K562 (cell line): ENCODE results near the gene CISTR. TPM values are rescaled to one million over a fixed set of nuclear protein-coding genes. Genes with fewer than 3 reads are reported as not detected.

Experiments used
- ATAC-seq: fragments of 200-7000 bp; cut with Tn5 transposase; 3 replicates; pipeline ENCODE4 v1.9.1; 2020; ENCODE audit warnings: moderate library complexity
- BruUV-seq: library from RNA; stranded (reverse); fragments of 400-500 nt; replicated peaks from 2 replicates; lab custom pipeline; 2021; lab: Mats Ljungman, UMichigan
- CTCF ChIA-PET: fragments of 300-600 bp; formaldehyde crosslinking; extraction: SDS; loops from one replicate; lab custom pipeline; 2021; ENCODE audit warnings: low intra/inter-chr PET ratio; lab: Yijun Ruan, JAX
- POLR2A ChIA-PET: fragments of 300-600, 350-650 bp; sonication (Branson Sonifier 250); formaldehyde crosslinking; extraction: SDS; loops from one replicate; lab custom pipeline; 2021; ENCODE audit warnings: antibody characterized with exemption, inconsistent platforms; lab: Yijun Ruan, JAX
- DNase-seq, 4 experiments: peaks; one replicate each; pipeline versions ENCODE4 v3.0.0 to v3.0.0-alpha.2; 2011 to 2018; ENCODE audit warnings: low spot score in 3 of 4, mixed read lengths in 3 of 4; ENCODE audit errors: extremely low read depth in 1 of 4
- FAIRE-seq: peaks from 2 replicates; lab custom pipeline; 2011; peaks lifted over from hg19 to GRCh38; lab: Jason Lieb, UNC
- H2AFZ ChIP-seq: 2 replicates; pipeline ENCODE4 v1.6.0; 2011; ENCODE audit warnings: low read depth, low read length, control low read depth, inconsistent platforms
- H3K27ac ChIP-seq: fragments of 200-600 bp; 3 replicates; pipeline ENCODE4 v1.8.0; 2011; ENCODE audit warnings: low read depth, mild to moderate bottlenecking, control low read depth, inconsistent platforms, low read length, moderate library complexity, mixed read lengths; ENCODE audit errors: extremely low read depth
- H3K27me3 ChIP-seq, 2 experiments: fragments of 300-600 bp in 1 of 2; 2 replicates in 1 of 2; 3 replicates in 1 of 2; pipeline versions ENCODE4 v1.6.0 to v1.8.0; 2011; ENCODE audit warnings: inconsistent platforms in 2 of 2, low read length in 2 of 2, mild to moderate bottlenecking in 1 of 2, mixed read lengths in 1 of 2, moderate library complexity in 1 of 2; ENCODE audit not compliant: control insufficient read depth in 2 of 2, insufficient read depth in 2 of 2
- H3K36me3 ChIP-seq: fragments of 300-600 bp; 3 replicates; pipeline ENCODE4 v1.8.0; 2011; ENCODE audit warnings: mild to moderate bottlenecking, low read length, inconsistent platforms; ENCODE audit not compliant: control insufficient read depth, insufficient read depth
- H3K4me1 ChIP-seq, 2 experiments: fragments of 200-600 bp in 1 of 2; replicated peaks in 1 of 2; 2 replicates in 1 of 2; 3 replicates in 1 of 2; pipeline versions ENCODE4 v1.5.1 to v1.8.0; 2011; ENCODE audit warnings: inconsistent platforms in 2 of 2, low read length in 2 of 2, mild to moderate bottlenecking in 1 of 2, mixed read lengths in 1 of 2, moderate library complexity in 1 of 2; ENCODE audit not compliant: control insufficient read depth in 2 of 2, insufficient read depth in 2 of 2
- H3K4me2 ChIP-seq: 2 replicates; pipeline ENCODE4 v1.6.1; 2011; ENCODE audit warnings: low read length, control low read depth, inconsistent platforms, mixed read lengths; ENCODE audit not compliant: insufficient read depth
- H3K4me3 ChIP-seq: fragments of 200-600 bp; sonication (generic), shearing (Covaris generic); 2 replicates; pipeline ENCODE4 v1.5.1; 2016; ENCODE audit warnings: control low read depth, inconsistent platforms
- H3K79me2 ChIP-seq: fragments of 200-600 bp; 3 replicates; pipeline ENCODE4 v1.8.0; 2011; ENCODE audit warnings: low read length, inconsistent platforms; ENCODE audit not compliant: control insufficient read depth, insufficient read depth
- H3K9ac ChIP-seq, 2 experiments: 2 replicates each; pipeline versions ENCODE4 v1.6.0 to v1.6.1; 2011; ENCODE audit warnings: low read depth in 2 of 2, low read length in 2 of 2, control low read depth in 1 of 2, inconsistent platforms in 1 of 2, mild to moderate bottlenecking in 1 of 2, mixed read lengths in 1 of 2; ENCODE audit not compliant: insufficient read depth in 1 of 2
- H3K9me1 ChIP-seq: one replicate; pipeline ENCODE4 v1.6.0; 2011; ENCODE audit warnings: inconsistent platforms, mild to moderate bottlenecking, low read length, moderate library complexity; ENCODE audit not compliant: control insufficient read depth, insufficient read depth
- H3K9me3 ChIP-seq: replicated peaks from 2 replicates; pipeline ENCODE4 v1.5.1; 2011; ENCODE audit warnings: low read depth, low read length, inconsistent platforms; ENCODE audit not compliant: control insufficient read depth, insufficient read depth
- H4K20me1 ChIP-seq: replicated peaks from 2 replicates; pipeline ENCODE4 v1.6.1; 2011; ENCODE audit warnings: low read length, inconsistent platforms, mixed read lengths; ENCODE audit not compliant: control insufficient read depth, insufficient read depth
- ESRRB ChIP-seq: fragments of 250-450 bp; sonication (Bioruptor Pico); IDR thresholded peaks from 2 replicates; pipeline ENCODE4 v1.5.0; 2020; ENCODE audit warnings: mild to moderate bottlenecking, moderate library complexity, borderline replicate concordance
- WGBS: fragments of 100-300 bp; shearing (Covaris generic); methylation state at CpG from one replicate; pipeline ENCODE4 v1.1.6; 2016; ENCODE audit warnings: low coverage, mixed read lengths; ENCODE audit not compliant: insufficient coverage; ENCODE audit errors: missing lambda C conversion rate; 5-methylcytosine and 5-hydroxymethylcytosine counted together
- in situ Hi-C: fragments of 300-500 bp; cut with MboI; formaldehyde crosslinking; loops from 4 replicates; pipeline ENCODE4 v1.15.0; 2018; ENCODE audit warnings: inconsistent platforms, mixed read lengths
- intact Hi-C: fragments of 100-400 bp; cut with micrococcal nuclease; formaldehyde crosslinking; loops from 2 replicates; pipeline ENCODE4 v1.14.2; 2022
- polyA plus RNA-seq, 8 experiments: library from polyadenylated mRNA; depleted of rRNA in 4 of 8; stranded (reverse) in 5 of 8; unstranded in 3 of 8; fragments of >200 nt; fragmentation: Nextera tagmentation in 2 of 8; fragmentation: Illumina TruSeq in 1 of 8; extraction: Ambion mirVana in 2 of 8; extraction: Trizol in 1 of 8; gene quantifications; 2 replicates each; pipeline versions ENCODE4 v1.2.1 to v1.2.3, GENCODE V29; 2011 to 2014; ENCODE audit warnings: inconsistent platforms in 1 of 8, missing spikeins in 1 of 8
- total RNA-seq, 7 experiments: library from RNA; depleted of rRNA in 6 of 7; stranded (reverse); fragments of >200 nt in 6 of 7; fragmentation: Illumina TruSeq in 2 of 7; extraction: Trizol in 2 of 7; gene quantifications; 2 replicates each; pipeline versions ENCODE4 v1.2.1 to v1.2.3, GENCODE V29; 2011 to 2021; ENCODE audit warnings: low replicate concordance in 1 of 7
- TF ChIP-seq, protein P1 (sequence below), 2 experiments: fragments of 450-650 bp in 1 of 2; sonication (generic) in 1 of 2; formaldehyde crosslinking; conservative IDR thresholded peaks; 2 replicates each; pipeline versions ENCODE4 v1.4.0 to v1.8.1; 2020 to 2022; ENCODE audit warnings: mild to moderate bottlenecking in 1 of 2, missing genetic modification reagents in 1 of 2

CISTR gene
- total and polyA plus RNA-seq, 9 of the 15 experiments (the other 6 are each of a cell fraction or from before 2014, with no cell fraction given): not detected

DNA sequence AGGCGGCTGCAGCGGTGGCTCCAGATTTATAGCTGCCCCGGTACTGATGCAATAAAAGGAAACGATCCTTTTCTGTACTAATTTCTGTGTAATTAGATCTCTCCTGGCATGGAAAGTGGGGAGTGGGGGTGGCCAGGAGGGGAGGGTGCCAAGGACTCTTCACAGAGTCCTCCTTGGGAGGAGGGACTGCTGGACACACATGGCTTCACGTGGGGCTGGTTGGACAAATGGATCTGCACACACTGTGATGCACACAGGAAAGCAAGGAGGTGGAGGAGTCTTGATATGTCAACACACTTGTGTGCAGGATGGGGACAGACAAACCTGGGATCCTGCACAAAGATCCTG lies 52.1 kb downstream of the CISTR start:
- BruUV-seq: no TSS peak
- ATAC-seq (no peak), FAIRE-seq (no peak), DNase-seq (no peak)
- H3K9me1 ChIP-seq: no peaks in the 10 kb centered on the region
- WGBS: 0% methylated on average over 5 of the region's 5 CpGs
- no peak overlapping the region for H3K27ac ChIP-seq
- no peak overlapping the region for H3K4me3 ChIP-seq
- ChIA-PET CTCF (interaction anchor here (0.7 to 0.9 kb wide), 2 partner anchors 44 to 47 kb away, joined by 3 read pairs; no protein-coding TSS in a partner anchor), POLR2A (interaction anchor here (0.8 to 1.4 kb wide), 3 partner anchors 44 to 171 kb away, joined by 3 to 4 read pairs (median 4); no protein-coding TSS in a partner anchor)
- in situ Hi-C loops: loop anchor here (5.0 to 10.0 kb wide), 2 partner anchors 43 to 505 kb away; no protein-coding TSS in a partner anchor
- no peak overlapping the region for H3K4me2 ChIP-seq
- no peaks in the 10 kb centered on the region for H3K79me2 ChIP-seq
- H3K36me3 ChIP-seq: no peaks in the 10 kb centered on the region
- H3K27me3 ChIP-seq: peaks cover 58 to 59% of the 10 kb centered on the region in 2 experiments
- H2AFZ ChIP-seq: no peak overlapping the region
- peaks cover 7% of the 10 kb centered on the region; the same call in 1 of the 2 replicates for H4K20me1 ChIP-seq
- H3K9me3 ChIP-seq: no peaks in the 10 kb centered on the region
- H3K4me1 ChIP-seq: peaks cover 0 to 10% of the 10 kb centered on the region in 2 experiments; a peak in 2 of 5 replicates
- no peak overlapping the region for H3K9ac ChIP-seq
- TF ChIP-seq, protein P1, sequence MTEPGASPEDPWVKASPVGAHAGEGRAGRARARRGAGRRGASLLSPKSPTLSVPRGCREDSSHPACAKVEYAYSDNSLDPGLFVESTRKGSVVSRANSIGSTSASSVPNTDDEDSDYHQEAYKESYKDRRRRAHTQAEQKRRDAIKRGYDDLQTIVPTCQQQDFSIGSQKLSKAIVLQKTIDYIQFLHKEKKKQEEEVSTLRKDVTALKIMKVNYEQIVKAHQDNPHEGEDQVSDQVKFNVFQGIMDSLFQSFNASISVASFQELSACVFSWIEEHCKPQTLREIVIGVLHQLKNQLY (CRISPR knock-in tag; conservative IDR thresholded peaks at IDR 0.05): no peak
- TF ChIP-seq ESRRB (CRISPR knock-in tag): no peak
- intact Hi-C loops: no loop called here
